Fibroblast of skin of back (primary cell): Measurements from ENCODE around the gene KATNB1.

ENCODE experiments used
- DNase-seq: peaks from one replicate; pipeline ENCODE4 v3.0.0-alpha.2; 2013

KATNB1 gene

DNA sequence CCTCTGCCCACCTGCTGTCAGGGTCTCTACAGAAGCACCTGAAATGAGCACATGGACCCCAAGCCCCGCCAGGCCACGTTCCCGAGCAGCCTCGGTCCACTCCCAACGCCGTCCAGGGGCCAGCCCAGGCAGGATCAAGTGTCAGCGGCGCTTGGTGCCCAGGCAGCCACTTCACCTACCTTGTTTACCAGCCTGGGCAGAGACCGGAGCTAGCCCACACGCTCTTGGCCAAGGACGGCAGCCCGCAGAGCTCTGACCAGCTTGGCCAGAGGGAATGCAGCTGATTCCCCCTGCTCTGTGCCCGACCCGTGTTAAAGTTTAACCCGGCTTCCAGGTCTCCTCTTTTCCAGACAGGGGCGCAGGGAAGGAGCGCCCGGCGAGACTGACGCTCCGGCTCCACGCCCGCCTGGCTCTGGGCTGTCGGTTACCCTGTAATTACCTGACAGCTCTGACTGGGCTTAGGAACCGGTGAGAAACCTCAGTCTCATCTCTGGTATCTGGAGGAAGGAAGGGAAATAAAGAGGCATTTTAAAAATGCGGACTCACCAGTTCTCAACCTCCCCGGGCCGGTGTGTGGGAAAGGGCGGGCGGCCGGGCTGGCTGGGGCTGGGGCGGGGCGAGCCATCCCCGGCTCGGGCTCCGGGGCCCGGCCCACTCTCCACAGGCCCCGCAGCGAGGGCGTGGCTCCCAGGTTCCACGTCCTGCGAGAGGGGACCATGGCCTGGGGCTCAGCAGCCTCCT, 62.1 kb downstream of the KATNB1 start:
- DNase-seq, result no peak

DNA sequence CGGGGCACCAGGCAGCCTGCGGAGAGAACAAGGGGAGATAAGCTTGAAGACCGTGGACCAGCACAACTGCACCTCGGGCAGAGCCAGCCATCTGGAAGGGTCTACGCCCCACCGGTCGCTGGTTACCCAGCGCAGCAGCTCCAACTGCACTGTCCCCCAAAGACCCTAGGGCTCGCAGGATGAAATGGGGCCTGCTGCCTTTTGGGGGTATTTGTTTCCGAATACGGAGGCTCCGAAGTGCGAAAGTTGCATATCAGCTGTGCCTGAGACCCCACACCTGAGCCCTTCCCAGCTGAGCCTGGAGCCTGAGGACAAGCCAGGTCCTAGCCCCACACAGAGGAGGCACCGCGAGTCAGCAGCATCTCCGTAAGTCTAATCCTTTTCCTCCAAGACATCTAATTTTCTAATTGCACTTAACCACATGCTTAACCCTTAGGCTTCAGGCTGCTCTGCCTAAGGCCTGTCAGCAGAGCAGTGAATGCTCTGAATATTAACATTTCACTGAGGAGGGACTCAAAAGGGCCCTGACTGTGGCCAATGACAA, 62.8 kb downstream of the KATNB1 start:
- DNase-seq, result no peak

DNA sequence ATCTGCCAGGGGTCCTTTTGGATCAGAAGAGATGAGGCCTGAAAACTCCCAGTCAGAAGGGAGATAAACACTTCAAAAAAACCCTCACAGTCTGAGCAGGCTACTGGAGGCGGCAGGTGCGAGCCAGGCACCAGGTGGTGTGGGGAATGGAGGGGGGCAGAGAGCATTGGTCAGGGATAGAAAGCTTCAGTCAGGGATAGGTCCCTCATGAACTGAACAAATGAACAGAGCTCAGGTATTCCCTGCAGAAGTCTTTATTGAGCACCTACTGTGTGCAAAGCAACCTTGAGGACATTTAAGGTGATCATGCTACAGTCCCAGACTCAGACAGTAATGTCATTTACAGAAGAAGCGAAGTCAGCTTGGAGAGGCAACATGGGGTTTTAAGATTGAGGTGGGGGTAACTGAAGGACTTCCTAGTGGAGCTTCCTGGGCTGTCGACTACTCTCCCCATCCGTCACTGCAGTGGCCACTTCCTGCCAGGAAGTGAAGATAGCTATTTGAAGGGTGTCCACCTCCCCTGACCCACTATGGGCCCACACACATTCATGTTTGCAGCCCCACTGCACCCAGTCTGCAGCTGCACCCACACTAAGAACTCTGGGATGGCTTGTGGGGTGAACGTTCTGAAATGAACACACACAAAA, 63.5 kb downstream of the KATNB1 start:
- DNase-seq, result no peak

GRCh38 chr16:57799600-57800199, 64.1 kb downstream of the KATNB1 start:
- no peak for DNase-seq

- DNase-seq, result no peak
Measured at GRCh38 chr16:57800200-57801097, 64.9 kb downstream of the KATNB1 start.

- DNase-seq, result peak; percentile 84
Measured at GRCh38 chr16:57801098-57801808, 65.7 kb downstream of the KATNB1 start.

- peak; percentile 63 for DNase-seq
Measured at GRCh38 chr16:57801809-57802340, 66.3 kb downstream of the KATNB1 start.

DNA sequence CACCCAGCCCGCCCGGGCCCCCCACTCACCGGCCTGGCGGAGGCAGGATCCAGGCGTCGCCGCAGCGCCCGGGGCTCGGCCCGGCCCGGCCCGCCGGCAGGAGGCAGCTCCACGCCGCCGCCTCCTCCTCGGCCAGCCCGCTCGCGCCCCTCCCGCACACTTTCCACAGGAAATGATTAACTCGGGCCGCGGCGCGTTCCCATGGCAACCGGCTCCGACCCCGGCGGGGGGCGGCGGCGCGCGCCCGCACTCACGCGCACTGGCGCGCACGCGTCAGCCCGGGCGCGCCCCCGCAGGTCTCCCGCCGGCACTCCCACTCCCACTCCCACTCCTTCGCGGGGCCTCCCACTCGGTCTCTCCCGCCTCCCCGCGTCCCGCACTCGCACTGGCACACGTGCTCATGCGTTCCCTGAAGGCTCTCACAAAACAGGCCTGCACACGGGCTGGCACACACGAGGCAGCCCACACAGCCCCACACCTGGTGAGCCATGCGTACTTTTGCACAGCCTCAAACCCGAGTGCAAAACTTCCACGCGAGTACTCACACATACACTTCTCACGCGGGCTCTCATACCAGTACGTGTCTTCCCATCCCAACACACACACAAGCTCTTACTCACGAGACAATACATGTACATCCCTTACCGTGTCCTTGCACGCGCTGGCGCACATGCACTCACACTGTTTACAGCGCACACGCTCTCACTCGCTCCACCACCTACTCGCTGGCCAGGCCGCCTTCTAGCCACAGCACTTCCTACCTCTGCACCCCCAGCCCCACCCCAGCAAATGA, 67.0 kb downstream of the KATNB1 start, which contains the start of gene KIFC3:
Gene KIFC3 (minus strand): TSS at position 151 of the 793 bp plus-strand sequence. CDS start 4,248 bp downstream, outside the sequence.
- DNase-seq, result peak; percentile 82

GRCh38 chr16:57803134-57803990, 67.8 kb downstream of the KATNB1 start:
- peak; percentile 27 for DNase-seq

DNA sequence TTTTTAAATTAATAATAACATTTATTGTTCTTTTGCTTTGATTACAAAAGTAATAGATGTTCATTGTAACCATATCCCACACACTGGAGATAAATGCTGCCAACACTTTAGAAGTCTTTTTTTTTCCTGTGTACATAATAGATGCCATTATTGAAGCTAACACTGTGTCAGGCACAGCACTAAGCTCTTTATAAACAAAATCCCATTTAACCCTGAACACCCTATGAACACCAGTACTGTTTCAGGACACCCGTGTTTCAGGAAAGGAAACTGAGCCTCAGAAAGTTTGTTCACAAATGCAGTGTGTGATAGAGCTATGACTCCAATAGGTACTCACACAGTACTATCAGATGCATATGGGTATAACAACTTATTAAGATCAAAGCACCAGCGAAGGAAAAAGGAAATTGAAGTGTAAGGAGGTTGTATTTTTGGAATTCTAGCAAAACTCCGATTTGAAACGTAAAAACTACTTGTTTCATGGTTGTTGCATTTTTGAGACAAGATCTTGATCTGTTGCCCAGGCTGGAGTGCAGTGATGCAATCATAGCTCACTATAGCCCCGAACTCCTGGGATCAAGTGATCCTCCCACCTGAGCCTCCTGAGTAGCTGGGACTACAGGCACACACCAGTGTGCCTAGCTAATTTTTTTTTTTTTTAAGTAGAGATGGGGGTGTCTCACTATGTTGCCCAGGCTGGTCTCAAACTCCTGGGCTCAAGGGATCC, 68.7 kb downstream of the KATNB1 start:
- DNase-seq, result no peak

GRCh38 chr16:57805176-57805575, 69.6 kb downstream of the KATNB1 start:
- no peak for DNase-seq
